ENCODE data around the gene TNNC1.

TNNC1 gene

GRCh38 chr3:52471371-52472238, 17.8 kb upstream of the TNNC1 start:
- Histone ChIP-seq H3K4me3 (ENCODE audit: extremely low read depth, insufficient read depth, low read length, poor library complexity, severe bottlenecking) (no peak overlapping the region), H3K4me1 (ENCODE audit: control insufficient read depth, insufficient read depth, low read length, poor library complexity, severe bottlenecking) (no peaks in the 10 kb centered on the region), H3K27ac (ENCODE audit: low read depth, low read length, severe bottlenecking) (no peak overlapping the region), H3K9me3 (ENCODE audit: control insufficient read depth, low read length) (no peaks in the 10 kb centered on the region), H3K36me3 (ENCODE audit: control insufficient read depth, insufficient read depth, low read length) (peaks cover 87% of the 10 kb centered on the region)
- 82 to 87% methylated on average over 21 to 25 of the region's 26 CpGs for WGBS, 2 experiments (ENCODE audit: insufficient coverage in 2 of 2)

GRCh38 chr3:52470920-52471319, 17.1 kb upstream of the TNNC1 start:
- whole genome bisulfite sequencing, 2 experiments (ENCODE audit: insufficient coverage in 2 of 2), result 93 to 96% methylated on average over 4 of the region's 4 CpGs
- peaks cover 87% of the 10 kb centered on the region for H3K36me3 ChIP-seq (ENCODE audit: control insufficient read depth, insufficient read depth, low read length)

GRCh38 chr3:52469001-52469400, 15.2 kb upstream of the TNNC1 start:
- H3K4me3 ChIP-seq (ENCODE audit: extremely low read depth, insufficient read depth, low read length, poor library complexity, severe bottlenecking), result no peak overlapping the region
- WGBS, 2 experiments (ENCODE audit: insufficient coverage in 2 of 2), result 100% methylated on average over 3 to 5 of the region's 5 CpGs
- H3K4me1 ChIP-seq (ENCODE audit: control insufficient read depth, insufficient read depth, low read length, poor library complexity, severe bottlenecking), result no peaks in the 10 kb centered on the region
- peaks cover 89% of the 10 kb centered on the region for H3K36me3 ChIP-seq (ENCODE audit: control insufficient read depth, insufficient read depth, low read length)
- no peaks in the 10 kb centered on the region for H3K9me3 ChIP-seq (ENCODE audit: control insufficient read depth, low read length)
- no peak overlapping the region for H3K27ac ChIP-seq (ENCODE audit: low read depth, low read length, severe bottlenecking)

More at GRCh38 chr3:52470920-52471319, 17.1 kb upstream of the TNNC1 start:
- Histone ChIP-seq H3K9me3 (ENCODE audit: control insufficient read depth, low read length) (no peaks in the 10 kb centered on the region), H3K4me1 (ENCODE audit: control insufficient read depth, insufficient read depth, low read length, poor library complexity, severe bottlenecking) (no peaks in the 10 kb centered on the region), H3K4me3 (ENCODE audit: extremely low read depth, insufficient read depth, low read length, poor library complexity, severe bottlenecking) (no peak overlapping the region), H3K27ac (ENCODE audit: low read depth, low read length, severe bottlenecking) (no peak overlapping the region)

- WGBS, 2 experiments (ENCODE audit: insufficient coverage in 2 of 2), result 88 to 96% methylated on average over 7 to 8 of the region's 9 CpGs
- H3K4me1 ChIP-seq (ENCODE audit: control insufficient read depth, insufficient read depth, low read length, poor library complexity, severe bottlenecking), result no peaks in the 10 kb centered on the region
- no peak overlapping the region for H3K27ac ChIP-seq (ENCODE audit: low read depth, low read length, severe bottlenecking)
- H3K36me3 ChIP-seq (ENCODE audit: control insufficient read depth, insufficient read depth, low read length), result peaks cover 88% of the 10 kb centered on the region
- H3K4me3 ChIP-seq (ENCODE audit: extremely low read depth, insufficient read depth, low read length, poor library complexity, severe bottlenecking), result no peak overlapping the region
- H3K9me3 ChIP-seq (ENCODE audit: control insufficient read depth, low read length), result no peaks in the 10 kb centered on the region
Measured at GRCh38 chr3:52468336-52468735, 14.5 kb upstream of the TNNC1 start.

- H3K36me3 ChIP-seq (ENCODE audit: control insufficient read depth, insufficient read depth, low read length), result peaks cover 95% of the 10 kb centered on the region
- 94 to 98% methylated on average over 3 of the region's 5 CpGs for WGBS, 2 experiments (ENCODE audit: insufficient coverage in 2 of 2)
- H3K4me3 ChIP-seq (ENCODE audit: extremely low read depth, insufficient read depth, low read length, poor library complexity, severe bottlenecking), result no peak overlapping the region
- no peaks in the 10 kb centered on the region for H3K4me1 ChIP-seq (ENCODE audit: control insufficient read depth, insufficient read depth, low read length, poor library complexity, severe bottlenecking)
- no peaks in the 10 kb centered on the region for H3K9me3 ChIP-seq (ENCODE audit: control insufficient read depth, low read length)
- no peak overlapping the region for H3K27ac ChIP-seq (ENCODE audit: low read depth, low read length, severe bottlenecking)
Measured at GRCh38 chr3:52463416-52463815, 9.6 kb upstream of the TNNC1 start.

- Histone ChIP-seq H3K36me3 (ENCODE audit: control insufficient read depth, insufficient read depth, low read length) (peaks cover 96% of the 10 kb centered on the region), H3K4me3 (ENCODE audit: extremely low read depth, insufficient read depth, low read length, poor library complexity, severe bottlenecking) (no peak overlapping the region), H3K27ac (ENCODE audit: low read depth, low read length, severe bottlenecking) (no peak overlapping the region), H3K9me3 (ENCODE audit: control insufficient read depth, low read length) (no peaks in the 10 kb centered on the region), H3K4me1 (ENCODE audit: control insufficient read depth, insufficient read depth, low read length, poor library complexity, severe bottlenecking) (no peaks in the 10 kb centered on the region)
- WGBS, 2 experiments (ENCODE audit: insufficient coverage in 2 of 2), result 95 to 97% methylated on average over 5 of the region's 6 CpGs
Measured at GRCh38 chr3:52461874-52462273, 8.0 kb upstream of the TNNC1 start.

GRCh38 chr3:52458770-52459545, 5.1 kb upstream of the TNNC1 start:
- Histone ChIP-seq H3K27ac (ENCODE audit: low read depth, low read length, severe bottlenecking) (no peak overlapping the region), H3K4me1 (ENCODE audit: control insufficient read depth, insufficient read depth, low read length, poor library complexity, severe bottlenecking) (peaks cover 4% of the 10 kb centered on the region), H3K4me3 (ENCODE audit: extremely low read depth, insufficient read depth, low read length, poor library complexity, severe bottlenecking) (no peak overlapping the region), H3K36me3 (ENCODE audit: control insufficient read depth, insufficient read depth, low read length) (peaks cover 72% of the 10 kb centered on the region), H3K9me3 (ENCODE audit: control insufficient read depth, low read length) (no peaks in the 10 kb centered on the region)
- WGBS, 2 experiments (ENCODE audit: insufficient coverage in 2 of 2), result 98 to 99% methylated on average over 11 to 12 of the region's 14 CpGs

- Histone ChIP-seq H3K9me3 (ENCODE audit: control insufficient read depth, low read length) (no peaks in the 10 kb centered on the region), H3K36me3 (ENCODE audit: control insufficient read depth, insufficient read depth, low read length) (peaks cover 65% of the 10 kb centered on the region), H3K4me1 (ENCODE audit: control insufficient read depth, insufficient read depth, low read length, poor library complexity, severe bottlenecking) (peaks cover 8% of the 10 kb centered on the region), H3K4me3 (ENCODE audit: extremely low read depth, insufficient read depth, low read length, poor library complexity, severe bottlenecking) (no peak overlapping the region), H3K27ac (ENCODE audit: low read depth, low read length, severe bottlenecking) (no peak overlapping the region)
- WGBS, 2 experiments (ENCODE audit: insufficient coverage in 2 of 2), result 98 to 100% methylated on average over 5 of the region's 6 CpGs
Measured at GRCh38 chr3:52458031-52458760, 4.4 kb upstream of the TNNC1 start.

- 95 to 97% methylated on average over 4 of the region's 5 CpGs for WGBS, 2 experiments (ENCODE audit: insufficient coverage in 2 of 2)
- peak overlapping the region; percentile 99 for H3K4me3 ChIP-seq (ENCODE audit: extremely low read depth, insufficient read depth, low read length, poor library complexity, severe bottlenecking)
- H3K36me3 ChIP-seq (ENCODE audit: control insufficient read depth, insufficient read depth, low read length), result peaks cover 51% of the 10 kb centered on the region
- H3K4me1 ChIP-seq (ENCODE audit: control insufficient read depth, insufficient read depth, low read length, poor library complexity, severe bottlenecking), result peaks cover 14% of the 10 kb centered on the region
- H3K27ac ChIP-seq (ENCODE audit: low read depth, low read length, severe bottlenecking), result peak overlapping the region; percentile 23
- H3K9me3 ChIP-seq (ENCODE audit: control insufficient read depth, low read length), result no peaks in the 10 kb centered on the region
Measured at GRCh38 chr3:52456800-52457183, 3.0 kb upstream of the TNNC1 start.

- H3K27ac ChIP-seq (ENCODE audit: low read depth, low read length, severe bottlenecking), result peak overlapping the region; percentile 62
- WGBS, 2 experiments (ENCODE audit: insufficient coverage in 2 of 2), result 0 to 2% methylated on average over 6 to 11 of the region's 13 CpGs
- H3K4me3 ChIP-seq (ENCODE audit: extremely low read depth, insufficient read depth, low read length, poor library complexity, severe bottlenecking), result peak overlapping the region; percentile 99
Measured at GRCh38 chr3:52456169-52456799, 2.4 kb upstream of the TNNC1 start.

More at GRCh38 chr3:52456169-52456799, 2.4 kb upstream of the TNNC1 start:
- H3K9me3 ChIP-seq (ENCODE audit: control insufficient read depth, low read length), result no peaks in the 10 kb centered on the region
- H3K36me3 ChIP-seq (ENCODE audit: control insufficient read depth, insufficient read depth, low read length), result peaks cover 47% of the 10 kb centered on the region
- H3K4me1 ChIP-seq (ENCODE audit: control insufficient read depth, insufficient read depth, low read length, poor library complexity, severe bottlenecking), result peaks cover 14% of the 10 kb centered on the region

Data from mesodermal cell (in vitro differentiated cells).